ENCODE results near the gene CDH4.

DNA sequence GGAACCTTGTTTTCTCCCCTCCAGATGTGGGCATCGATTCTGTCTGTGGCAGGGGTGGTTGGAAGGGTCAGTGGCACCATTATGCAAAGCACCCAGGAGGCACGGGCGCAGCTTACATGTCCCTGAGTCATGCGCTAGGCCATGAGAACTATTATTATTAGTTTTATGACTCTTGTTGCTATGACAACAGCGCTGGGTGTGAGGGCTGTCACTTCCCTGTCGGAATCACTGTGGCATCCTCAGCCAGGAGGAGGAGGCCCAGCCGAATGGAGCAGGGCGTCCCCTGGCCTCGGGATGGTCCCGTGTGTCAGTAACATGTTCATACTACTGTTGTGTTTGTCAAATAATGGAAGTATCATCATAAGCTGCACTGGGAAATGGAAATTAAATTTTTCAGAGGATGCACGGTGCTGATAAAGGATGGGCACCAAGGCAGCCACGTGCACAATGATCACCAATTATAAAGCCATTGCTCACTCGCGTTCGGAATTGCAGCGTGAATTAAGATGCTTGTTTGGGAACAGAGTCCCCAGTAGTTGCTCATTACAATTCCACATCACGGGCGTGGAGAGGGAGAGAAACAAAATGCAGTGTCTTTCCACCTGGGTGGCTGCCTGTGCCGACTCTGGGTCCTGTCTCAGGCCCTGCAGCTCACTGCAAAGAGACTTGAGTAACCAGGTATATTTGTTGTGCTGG lies 247.9 kb downstream of the CDH4 start:
- TF ChIP-seq, protein P1, sequence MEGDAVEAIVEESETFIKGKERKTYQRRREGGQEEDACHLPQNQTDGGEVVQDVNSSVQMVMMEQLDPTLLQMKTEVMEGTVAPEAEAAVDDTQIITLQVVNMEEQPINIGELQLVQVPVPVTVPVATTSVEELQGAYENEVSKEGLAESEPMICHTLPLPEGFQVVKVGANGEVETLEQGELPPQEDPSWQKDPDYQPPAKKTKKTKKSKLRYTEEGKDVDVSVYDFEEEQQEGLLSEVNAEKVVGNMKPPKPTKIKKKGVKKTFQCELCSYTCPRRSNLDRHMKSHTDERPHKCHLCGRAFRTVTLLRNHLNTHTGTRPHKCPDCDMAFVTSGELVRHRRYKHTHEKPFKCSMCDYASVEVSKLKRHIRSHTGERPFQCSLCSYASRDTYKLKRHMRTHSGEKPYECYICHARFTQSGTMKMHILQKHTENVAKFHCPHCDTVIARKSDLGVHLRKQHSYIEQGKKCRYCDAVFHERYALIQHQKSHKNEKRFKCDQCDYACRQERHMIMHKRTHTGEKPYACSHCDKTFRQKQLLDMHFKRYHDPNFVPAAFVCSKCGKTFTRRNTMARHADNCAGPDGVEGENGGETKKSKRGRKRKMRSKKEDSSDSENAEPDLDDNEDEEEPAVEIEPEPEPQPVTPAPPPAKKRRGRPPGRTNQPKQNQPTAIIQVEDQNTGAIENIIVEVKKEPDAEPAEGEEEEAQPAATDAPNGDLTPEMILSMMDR (IDR thresholded peaks at IDR 0.05), result no peak
- TF ChIP-seq POLR2A (IDR thresholded peaks at IDR 0.05), result no peak
